Mesothelial cell of epicardium (in vitro differentiated cells): ENCODE data around the gene FAXC. TPM values are rescaled to one million over a fixed set of nuclear protein-coding genes. Genes with fewer than 3 reads are reported as not detected.

ENCODE experiments used
- DNase-seq, 2 experiments: peaks; one replicate each; pipeline ENCODE4 v3.0.0; 2021; ENCODE audit warnings: low spot score in 2 of 2; ENCODE audit not compliant: unreplicated experiment in 2 of 2
- H3K27ac Mint-ChIP-seq: 2 replicates; pipeline ENCODE4 v1.8.0; 2021; ENCODE audit warnings: mixed read lengths
- H3K27me3 Mint-ChIP-seq: 2 replicates; pipeline ENCODE4 v1.8.0; 2021; ENCODE audit warnings: low read depth, mixed read lengths
- H3K36me3 Mint-ChIP-seq: 2 replicates; pipeline ENCODE4 v1.8.0; 2021; ENCODE audit warnings: mixed read lengths
- H3K4me1 Mint-ChIP-seq: 2 replicates; pipeline ENCODE4 v1.8.0; 2021; ENCODE audit warnings: mixed read lengths
- H3K4me3 Mint-ChIP-seq: 2 replicates; pipeline ENCODE4 v1.8.0; 2021; ENCODE audit warnings: mild to moderate bottlenecking, moderate library complexity, mixed read lengths
- H3K9me3 Mint-ChIP-seq: 2 replicates; pipeline ENCODE4 v1.8.0; 2021; ENCODE audit warnings: mixed read lengths
- CTCF ChIP-seq: fragments of 200-600 bp; sonication (generic); IDR thresholded peaks from one replicate; pipeline ENCODE4 v1.5.0; 2021; ENCODE audit warnings: antibody characterized with exemption; ENCODE audit not compliant: unreplicated experiment
- total RNA-seq: library from RNA; stranded (reverse); gene quantifications from 3 replicates; pipeline ENCODE4 v1.2.1, GENCODE V29; 2021

FAXC gene
- total RNA-seq, 1 donor from 2014 or later: 11.0 TPM

DNA sequence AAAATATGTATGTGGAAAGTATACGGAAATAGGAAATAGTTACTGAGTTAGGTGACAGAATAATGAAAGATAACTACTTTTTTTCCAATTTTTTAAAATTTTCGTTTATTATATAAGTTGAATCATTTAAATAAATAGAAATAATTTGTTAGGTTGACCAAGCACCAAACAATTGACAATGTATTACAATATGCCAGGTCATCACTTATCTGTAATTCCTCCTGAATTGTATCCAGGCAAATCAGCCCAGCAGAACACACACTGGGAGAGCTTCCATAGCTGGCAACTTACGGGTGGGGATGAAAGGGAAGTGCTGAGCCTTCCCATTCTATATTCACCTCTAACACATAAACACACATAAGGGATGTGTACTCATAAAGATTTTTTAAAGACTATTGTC is 40.7 kb downstream of the FAXC start:
- H3K27me3 Mint-ChIP-seq: no peaks in the 10 kb centered on the region
- H3K9me3 Mint-ChIP-seq: no peaks in the 10 kb centered on the region
- DNase-seq: no peak
- H3K27ac Mint-ChIP-seq: no peak overlapping the region
- peaks cover 9% of the 10 kb centered on the region for H3K36me3 Mint-ChIP-seq
- no peak overlapping the region for H3K4me3 Mint-ChIP-seq
- TF ChIP-seq CTCF: no peak
- peaks cover 3% of the 10 kb centered on the region for H3K4me1 Mint-ChIP-seq

GRCh38 chr6:99307295-99307907 is 42.1 kb downstream of the FAXC start:
- no peaks in the 10 kb centered on the region for H3K9me3 Mint-ChIP-seq
- H3K36me3 Mint-ChIP-seq: peaks cover 9% of the 10 kb centered on the region
- H3K4me1 Mint-ChIP-seq: peaks cover 3% of the 10 kb centered on the region
- no peak overlapping the region for H3K4me3 Mint-ChIP-seq
- no peak overlapping the region for H3K27ac Mint-ChIP-seq
- no peak for DNase-seq
- TF ChIP-seq CTCF: no peak
- no peaks in the 10 kb centered on the region for H3K27me3 Mint-ChIP-seq

DNA sequence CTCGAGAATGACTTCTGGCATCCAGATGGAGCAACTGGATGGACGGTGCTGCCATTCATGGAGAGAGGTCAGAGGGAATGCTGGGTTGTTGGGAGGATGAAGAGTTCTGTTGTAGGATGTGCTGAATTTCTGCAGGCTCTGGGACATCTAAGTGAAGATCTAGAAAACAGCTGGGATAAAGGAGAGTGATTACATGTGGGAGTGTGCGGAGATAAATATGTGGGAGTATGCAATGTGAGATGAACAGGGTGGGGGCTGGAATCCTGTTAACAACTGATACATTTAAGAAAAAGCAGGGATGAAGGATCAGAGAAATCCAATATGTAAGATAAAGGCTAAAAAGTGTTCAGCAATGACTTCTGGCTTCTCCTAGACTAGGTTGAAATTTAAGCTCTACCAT is 43.1 kb downstream of the FAXC start:
- Mint-ChIP-seq H3K27ac (no peak overlapping the region), H3K4me3 (no peak overlapping the region), H3K4me1 (peaks cover 3% of the 10 kb centered on the region), H3K27me3 (no peaks in the 10 kb centered on the region), H3K9me3 (no peaks in the 10 kb centered on the region), H3K36me3 (peaks cover 8% of the 10 kb centered on the region)
- DNase-seq: no peak
- TF ChIP-seq CTCF: no peak

GRCh38 chr6:99305021-99305554 is 44.4 kb downstream of the FAXC start:
- DNase-seq: no peak
- Mint-ChIP-seq H3K9me3 (no peaks in the 10 kb centered on the region), H3K36me3 (peaks cover 8% of the 10 kb centered on the region), H3K4me3 (no peak overlapping the region), H3K27me3 (no peaks in the 10 kb centered on the region), H3K27ac (no peak overlapping the region), H3K4me1 (peaks cover 3% of the 10 kb centered on the region)
- TF ChIP-seq CTCF: no peak

GRCh38 chr6:99297415-99297814 is 52.1 kb downstream of the FAXC start:
- TF ChIP-seq CTCF: no peak
- no peak overlapping the region for H3K27ac Mint-ChIP-seq

More at GRCh38 chr6:99297415-99297814, 52.1 kb downstream of the FAXC start:
- H3K4me3 Mint-ChIP-seq: no peak overlapping the region
- DNase-seq: no peak
- peaks cover 3% of the 10 kb centered on the region for H3K36me3 Mint-ChIP-seq
- no peaks in the 10 kb centered on the region for H3K27me3 Mint-ChIP-seq
- H3K4me1 Mint-ChIP-seq: no peaks in the 10 kb centered on the region
- no peaks in the 10 kb centered on the region for H3K9me3 Mint-ChIP-seq
